ENCODE data around the gene STX4.

The STX4 gene

GRCh38 chr16:31071861-31072260 is 38.5 kb downstream of the STX4 start:
- peak; percentile 68 for DNase-seq

GRCh38 chr16:31072540-31073141 is 39.3 kb downstream of the STX4 start:
- peak; percentile 47 for DNase-seq

GRCh38 chr16:31073142-31073969 is 40.0 kb downstream of the STX4 start:
- peak; percentile 90 for DNase-seq

GRCh38 chr16:31073970-31074813 is 40.8 kb downstream of the STX4 start, which contains the start of the genes ZNF646 and ZNF668:
Gene ZNF646, plus strand, starts transcription at chr16:31074422. Its CDS starts 1,903 bp downstream, at chr16:31076325.
Gene ZNF668, minus strand, starts transcription at chr16:31074240. Its CDS starts 9,781 bp downstream, at chr16:31064459.
- DNase-seq: peak; percentile 99

- no peak for DNase-seq
Observed at GRCh38 chr16:31074814-31075183, 41.4 kb downstream of the STX4 start.

- DNase-seq: no peak
Observed at GRCh38 chr16:31076319-31076718, 43.0 kb downstream of the STX4 start.

- DNase-seq: no peak
Observed at GRCh38 chr16:31077024-31077423, 43.7 kb downstream of the STX4 start.

GRCh38 chr16:31077592-31078396 is 44.4 kb downstream of the STX4 start:
- DNase-seq: no peak

- no peak for DNase-seq
Observed at GRCh38 chr16:31078597-31079341, 45.4 kb downstream of the STX4 start.

GRCh38 chr16:31079342-31079944 is 46.1 kb downstream of the STX4 start:
- DNase-seq: no peak

- no peak for DNase-seq
Observed at GRCh38 chr16:31080035-31080629, 46.8 kb downstream of the STX4 start.

GRCh38 chr16:31080756-31081419 is 47.5 kb downstream of the STX4 start:
- no peak for DNase-seq

- DNase-seq: no peak
Observed at GRCh38 chr16:31081428-31082351, 48.3 kb downstream of the STX4 start.

- no peak for DNase-seq
Observed at GRCh38 chr16:31082368-31083045, 49.1 kb downstream of the STX4 start.

- no peak for DNase-seq
Observed at GRCh38 chr16:31083081-31083480, 49.7 kb downstream of the STX4 start.

- no peak for DNase-seq
Observed at GRCh38 chr16:31083556-31083955, 50.2 kb downstream of the STX4 start.

GRCh38 chr16:31083981-31084380 is 50.6 kb downstream of the STX4 start:
- no peak for DNase-seq

- DNase-seq: no peak
Observed at GRCh38 chr16:31084584-31085302, 51.4 kb downstream of the STX4 start.

Measured in EL (cell line).